Neural cell (in vitro differentiated cells): ENCODE measurements around the gene PRSS50. TPM values are rescaled to one million over a fixed set of nuclear protein-coding genes. Genes with fewer than 3 reads are reported as not detected.

Source experiments
- H2AFZ ChIP-seq: fragments of 200-600, 300-800 bp; sonication (generic), shearing (Covaris generic); 2 replicates; pipeline ENCODE4 v1.6.0; 2014; ENCODE audit warnings: low read depth, mild to moderate bottlenecking, antibody characterized with exemption, low read length, moderate library complexity
- H3F3A ChIP-seq: fragments of 200-600 bp; shearing (Covaris generic); 2 replicates; pipeline ENCODE4 v1.6.1; 2016; ENCODE audit warnings: mild to moderate bottlenecking, moderate library complexity, mixed read lengths, antibody characterized with exemption, low read length; ENCODE audit not compliant: insufficient read depth, poor library complexity, severe bottlenecking
- H3K27ac ChIP-seq: fragments of 200-600, 300-800 bp; sonication (generic), shearing (Covaris generic); 2 replicates; pipeline ENCODE4 v1.5.1; 2014; ENCODE audit warnings: mild to moderate bottlenecking, low read length, moderate library complexity
- H3K27me3 ChIP-seq: fragments of 300-800, 200-600 bp; sonication (generic), shearing (Covaris generic); 2 replicates; pipeline ENCODE4 v1.6.0; 2014; ENCODE audit warnings: mild to moderate bottlenecking, low read depth, low read length, moderate library complexity; ENCODE audit not compliant: insufficient read depth
- H3K36me3 ChIP-seq: fragments of 300-800, 200-600 bp; sonication (generic), shearing (Covaris generic); 2 replicates; pipeline ENCODE4 v1.5.1; 2014; ENCODE audit warnings: mild to moderate bottlenecking, antibody characterized with exemption, low read length, moderate library complexity; ENCODE audit not compliant: insufficient read depth
- H3K4me2 ChIP-seq: fragments of 300-800, 200-600 bp; sonication (generic), shearing (Covaris generic); 2 replicates; pipeline ENCODE4 v1.6.0; 2014; ENCODE audit warnings: mild to moderate bottlenecking, low read length
- H3K4me3 ChIP-seq: fragments of 300-800, 200-600 bp; sonication (generic), shearing (Covaris generic); 2 replicates; pipeline ENCODE4 v1.5.1; 2014; ENCODE audit warnings: mild to moderate bottlenecking, low read length, moderate library complexity
- H3K79me2 ChIP-seq: fragments of 200-600 bp; shearing (Covaris generic); replicated peaks from 2 replicates; pipeline ENCODE4 v1.6.0; 2014; ENCODE audit warnings: mild to moderate bottlenecking, low read length, moderate library complexity; ENCODE audit not compliant: insufficient read depth
- H3K9ac ChIP-seq: fragments of 300-800, 200-600 bp; sonication (generic), shearing (Covaris generic); 2 replicates; pipeline ENCODE4 v1.6.1; 2016; ENCODE audit warnings: mild to moderate bottlenecking, low read length, mixed read lengths
- H3K9me2 ChIP-seq: fragments of 200-600 bp; shearing (Covaris generic); 2 replicates; pipeline ENCODE4 v1.6.1; 2016; ENCODE audit warnings: mild to moderate bottlenecking, low read length, mixed read lengths; ENCODE audit not compliant: insufficient read depth
- H3K9me3 ChIP-seq: fragments of 200-600, 300-800 bp; sonication (generic), shearing (Covaris generic); 2 replicates; pipeline ENCODE4 v1.6.1; 2016; ENCODE audit warnings: mild to moderate bottlenecking, mixed run types, low read length, moderate library complexity, mixed read lengths
- H4K20me1 ChIP-seq: fragments of 200-600 bp; shearing (Covaris generic); 2 replicates; pipeline ENCODE4 v1.6.1; 2016; ENCODE audit warnings: mild to moderate bottlenecking, mixed run types; ENCODE audit not compliant: insufficient read depth
- CTCF ChIP-seq: fragments of 450-650 bp; IDR thresholded peaks from 2 replicates; pipeline ENCODE4 v1.5.1; 2014; ENCODE audit warnings: antibody characterized with exemption, mild to moderate bottlenecking, moderate library complexity; ENCODE audit not compliant: poor library complexity, severe bottlenecking
- EP300 ChIP-seq: fragments of 450-650 bp; conservative IDR thresholded peaks from 2 replicates; pipeline ENCODE4 v1.6.1; 2014; ENCODE audit warnings: antibody characterized with exemption, mild to moderate bottlenecking, moderate library complexity; ENCODE audit not compliant: poor library complexity, severe bottlenecking
- EZH2 ChIP-seq: fragments of 200-600, 300-800 bp; shearing (Covaris generic), sonication (generic); IDR thresholded peaks from 2 replicates; pipeline ENCODE4 v1.6.1; 2014; ENCODE audit warnings: antibody characterized with exemption, low read length, borderline replicate concordance, mild to moderate bottlenecking; ENCODE audit not compliant: insufficient read depth, poor library complexity, severe bottlenecking
- MXI1 ChIP-seq: fragments of 450-650 bp; conservative IDR thresholded peaks from 2 replicates; pipeline ENCODE4 v1.6.1; 2014; ENCODE audit warnings: antibody characterized with exemption, mild to moderate bottlenecking; ENCODE audit not compliant: poor library complexity, severe bottlenecking
- POLR2AphosphoS5 ChIP-seq: IDR thresholded peaks from 2 replicates; pipeline ENCODE4 v1.6.1; 2012
- RAD21 ChIP-seq: fragments of 450-650 bp; conservative IDR thresholded peaks from 2 replicates; pipeline ENCODE4 v1.6.1; 2014; ENCODE audit warnings: antibody characterized with exemption, mild to moderate bottlenecking, moderate library complexity
- REST ChIP-seq: IDR thresholded peaks from 2 replicates; pipeline ENCODE4 v1.6.1; 2012; ENCODE audit warnings: borderline replicate concordance
- SMC3 ChIP-seq: fragments of 450-650 bp; conservative IDR thresholded peaks from 2 replicates; pipeline ENCODE4 v1.6.1; 2014; ENCODE audit warnings: antibody characterized with exemption, mild to moderate bottlenecking, moderate library complexity; ENCODE audit not compliant: poor library complexity
- TAF1 ChIP-seq: IDR thresholded peaks from 2 replicates; pipeline ENCODE4 v1.6.1; 2012; ENCODE audit warnings: low read depth
- polyA plus RNA-seq: library from polyadenylated mRNA; depleted of rRNA; stranded (reverse); fragments of >200 nt; gene quantifications from 2 replicates; pipeline ENCODE4 v1.2.3, GENCODE V29; 2014

PRSS50 gene
- polyA plus RNA-seq, 1 donor from 2014 or later, result not detected

- Histone ChIP-seq H3K79me2 (no peaks in the 10 kb centered on the region), H3F3A (no peaks in the 10 kb centered on the region), H4K20me1 (no peaks in the 10 kb centered on the region), H3K4me2 (no peak overlapping the region), H3K9ac (no peak overlapping the region), H3K27ac (no peak overlapping the region), H3K36me3 (no peaks in the 10 kb centered on the region), H3K4me3 (no peak overlapping the region), H3K27me3 (no peaks in the 10 kb centered on the region), H3K9me3 (no peaks in the 10 kb centered on the region), H3K9me2 (no peaks in the 10 kb centered on the region), H2AFZ (no peak overlapping the region)
- TF ChIP-seq TAF1 (no peak), MXI1 (no peak), EP300 (no peak), POLR2AphosphoS5 (no peak), EZH2 (no peak), SMC3 (no peak), CTCF (no peak), RAD21 (no peak), REST (no peak)
Observed at GRCh38 chr3:46715507-46716175, 2.0 kb downstream of the PRSS50 start.

GRCh38 chr3:46714728-46715506 is 2.8 kb downstream of the PRSS50 start:
- H4K20me1 ChIP-seq, result no peaks in the 10 kb centered on the region
- no peaks in the 10 kb centered on the region for H3F3A ChIP-seq
- no peak overlapping the region for H3K27ac ChIP-seq
- H3K79me2 ChIP-seq, result no peaks in the 10 kb centered on the region
- H3K9me3 ChIP-seq, result no peaks in the 10 kb centered on the region
- no peak for TF ChIP-seq REST
- TF ChIP-seq EP300, result no peak
- TF ChIP-seq MXI1, result no peak
- TF ChIP-seq CTCF, result no peak
- no peak for TF ChIP-seq TAF1
- no peak for TF ChIP-seq RAD21
- no peak for TF ChIP-seq POLR2AphosphoS5
- TF ChIP-seq SMC3, result no peak
- TF ChIP-seq EZH2, result no peak
- no peaks in the 10 kb centered on the region for H3K27me3 ChIP-seq
- no peak overlapping the region for H3K4me2 ChIP-seq
- no peak overlapping the region for H2AFZ ChIP-seq
- H3K36me3 ChIP-seq, result no peaks in the 10 kb centered on the region
- H3K9ac ChIP-seq, result no peak overlapping the region
- H3K4me3 ChIP-seq, result no peak overlapping the region
- no peaks in the 10 kb centered on the region for H3K9me2 ChIP-seq
